Effector CD4-positive, alpha-beta T cell (primary cell): Measurements from ENCODE around the gene IL17RB.

Source experiments
- DNase-seq: peaks from one replicate; pipeline ENCODE4 v3.0.0-alpha.2; 2020

The IL17RB gene

DNA sequence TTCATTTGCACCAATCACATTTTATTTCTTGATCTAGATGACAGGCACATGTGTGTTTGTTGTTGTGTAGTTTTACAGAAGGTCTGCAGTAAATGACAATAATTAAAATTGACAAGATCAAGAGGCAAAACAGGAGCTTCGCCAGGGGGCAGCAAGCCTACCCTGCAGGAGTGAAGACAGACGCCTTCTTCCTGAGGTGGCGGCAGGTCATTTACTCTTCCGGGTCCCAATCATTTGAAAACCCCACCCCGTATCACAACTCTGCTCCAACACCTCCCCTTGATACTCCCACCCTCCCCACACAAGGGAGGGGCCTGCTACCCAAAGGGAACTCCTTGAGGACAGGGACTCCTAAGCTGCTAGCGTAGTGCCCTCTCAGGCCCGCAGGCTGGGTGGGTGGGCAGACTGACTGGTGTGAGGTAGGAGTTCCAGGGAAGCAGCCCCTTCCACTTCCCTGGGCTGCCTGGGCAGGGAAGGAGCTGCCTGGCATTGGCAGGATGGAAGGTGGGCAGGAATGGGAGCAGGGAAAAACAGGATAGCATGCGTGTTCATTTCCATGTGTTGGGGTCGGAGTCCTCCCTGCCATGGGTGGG, 13.2 kb upstream of the IL17RB start:
- DNase-seq = no peak

DNA sequence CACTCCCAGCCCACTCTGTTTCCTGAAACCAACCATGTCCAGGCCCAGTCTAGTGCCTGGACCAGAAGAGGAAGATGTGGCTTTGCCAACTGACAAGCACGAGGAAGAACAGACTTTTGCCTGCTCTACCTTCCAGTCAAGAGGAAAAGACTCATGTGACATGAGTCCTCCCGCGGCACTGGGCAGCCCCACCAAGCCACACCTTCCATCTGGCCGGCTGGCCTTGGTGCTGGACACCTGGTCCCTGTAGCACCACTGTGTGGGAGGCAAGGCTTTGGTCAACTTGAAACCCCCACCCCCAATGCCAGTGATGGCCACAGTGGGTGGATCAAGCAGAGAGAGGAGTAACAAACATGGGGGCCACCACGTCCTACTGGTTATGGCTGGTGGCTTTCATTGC, 12.7 kb upstream of the IL17RB start:
- DNase-seq = no peak

DNA sequence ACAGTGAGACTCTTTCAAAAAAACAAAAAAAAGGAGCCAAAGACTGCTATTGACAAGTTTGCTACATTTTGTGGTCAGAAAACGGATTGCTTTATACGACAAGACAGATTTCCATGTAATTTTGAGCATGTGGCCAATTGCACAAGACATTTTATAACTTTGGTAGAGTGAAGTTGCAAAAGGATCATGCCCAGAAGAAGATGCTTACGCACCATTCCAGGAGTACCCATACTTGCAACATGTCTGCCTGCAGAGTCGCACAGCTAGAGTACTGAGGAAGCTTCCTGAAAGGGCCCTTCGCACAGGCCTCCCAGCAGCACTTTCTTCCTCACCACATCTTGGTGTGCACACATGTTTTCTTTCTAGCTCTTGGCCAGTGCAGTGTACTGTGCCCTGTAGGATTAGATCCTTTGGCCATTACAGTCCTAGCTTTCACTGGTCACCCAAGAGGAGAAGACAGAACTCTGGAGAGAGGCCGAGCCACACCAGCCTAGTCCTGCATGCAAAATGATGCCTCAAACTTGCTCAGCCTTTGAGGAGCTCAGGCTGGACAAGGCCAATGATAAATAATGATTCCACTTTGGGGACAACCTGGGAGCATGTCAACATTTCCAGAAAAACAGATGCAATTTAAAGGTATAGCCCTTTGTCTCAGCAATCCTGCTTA, 11.8 kb upstream of the IL17RB start:
- DNase-seq = no peak

DNA sequence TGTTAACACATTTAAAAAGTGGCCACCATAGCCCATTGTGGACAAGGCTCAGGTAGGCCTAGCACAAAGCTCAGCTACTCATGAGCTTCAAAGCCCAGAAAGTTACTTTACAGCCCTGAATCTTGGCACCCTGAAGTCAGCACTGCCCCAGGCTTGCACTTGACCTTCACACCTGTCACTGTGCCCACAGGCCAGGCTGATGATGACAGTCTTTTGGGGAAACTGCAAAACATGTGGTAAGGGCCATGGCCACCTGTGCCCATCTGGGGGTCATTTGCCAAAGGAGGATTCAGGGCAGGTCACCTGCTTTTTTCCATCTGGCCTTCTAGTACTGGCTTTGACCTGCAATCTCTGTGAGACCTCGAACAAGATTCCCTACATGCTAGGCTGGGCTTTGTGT, 11.1 kb upstream of the IL17RB start:
- DNase-seq = no peak

DNA sequence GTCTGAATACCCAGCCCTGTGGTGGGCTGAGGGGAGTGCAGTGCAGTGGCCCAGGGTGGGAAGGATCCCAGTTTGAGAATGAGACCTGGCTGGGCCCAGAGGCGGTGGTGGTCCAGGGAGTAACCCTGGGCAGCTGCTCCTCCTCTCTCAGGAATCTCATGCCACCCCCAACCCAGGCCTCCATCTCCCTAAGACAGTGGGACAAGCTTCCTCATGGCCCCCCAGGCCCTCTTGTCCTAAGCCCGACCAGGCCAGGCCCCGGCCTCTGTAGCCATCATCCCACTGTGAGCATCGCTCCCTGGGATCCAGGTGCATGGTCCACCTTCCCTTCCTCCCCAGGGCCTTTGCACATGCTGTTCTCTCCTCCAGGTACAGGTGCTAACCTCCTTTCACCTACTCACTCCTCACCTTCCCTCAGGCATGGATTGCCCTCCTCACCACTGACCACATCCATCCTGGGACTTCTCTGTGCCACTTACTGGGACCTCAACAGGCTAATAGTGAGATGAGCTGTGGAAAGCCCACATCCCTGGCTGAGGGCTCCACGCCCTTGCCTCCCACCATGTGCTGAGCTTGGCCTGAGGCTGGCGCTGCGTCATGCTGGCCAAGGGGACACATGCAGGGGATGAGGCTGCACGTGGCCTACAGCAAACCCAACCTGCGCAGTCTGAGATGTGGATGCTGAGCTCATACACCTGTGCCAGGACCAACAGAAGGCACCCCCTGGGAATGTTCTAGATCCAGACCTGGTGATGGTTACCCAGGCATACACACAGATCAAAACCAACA, 10.1 kb upstream of the IL17RB start:
- no peak for DNase-seq

DNA sequence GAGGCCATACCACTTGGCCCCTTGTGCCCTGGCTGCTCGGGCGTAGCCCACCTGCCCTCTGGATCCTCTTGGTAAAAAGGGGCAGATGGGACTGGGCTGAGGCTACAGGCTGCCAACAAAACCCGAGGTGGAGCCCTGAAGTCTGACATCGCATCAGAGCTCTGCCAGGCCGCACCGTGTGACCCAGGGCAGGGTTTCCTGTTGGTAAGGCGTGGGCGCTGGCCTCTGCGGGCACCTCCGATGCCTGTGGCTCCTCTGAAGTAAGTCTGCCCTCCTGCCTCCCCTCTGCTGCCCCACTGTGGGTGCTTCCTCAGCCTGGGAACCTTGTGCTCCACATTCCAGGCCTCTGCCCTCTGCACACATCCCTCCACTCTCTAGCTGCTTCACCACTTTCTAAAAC, 9.0 kb upstream of the IL17RB start:
- DNase-seq = no peak

DNA sequence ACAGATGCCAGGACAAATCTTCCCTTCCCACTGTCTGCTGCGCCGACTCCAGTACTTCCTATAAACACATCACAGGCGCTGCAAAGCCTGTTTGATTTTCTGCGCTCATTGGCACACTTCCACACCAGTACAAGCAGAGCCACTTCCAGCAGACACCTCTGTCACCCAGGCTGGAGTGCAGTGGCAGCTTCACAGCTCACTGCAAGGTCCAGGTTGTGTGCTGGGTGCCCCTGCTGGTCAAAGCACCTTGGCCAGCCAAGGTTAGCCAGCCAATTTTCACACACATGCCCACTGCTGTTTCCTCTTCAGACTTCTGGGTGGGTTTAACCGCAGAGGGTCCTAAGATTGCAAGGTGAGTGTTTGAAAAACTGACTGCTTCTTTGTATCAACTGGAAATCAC, 5.1 kb upstream of the IL17RB start:
- DNase-seq = no peak

DNA sequence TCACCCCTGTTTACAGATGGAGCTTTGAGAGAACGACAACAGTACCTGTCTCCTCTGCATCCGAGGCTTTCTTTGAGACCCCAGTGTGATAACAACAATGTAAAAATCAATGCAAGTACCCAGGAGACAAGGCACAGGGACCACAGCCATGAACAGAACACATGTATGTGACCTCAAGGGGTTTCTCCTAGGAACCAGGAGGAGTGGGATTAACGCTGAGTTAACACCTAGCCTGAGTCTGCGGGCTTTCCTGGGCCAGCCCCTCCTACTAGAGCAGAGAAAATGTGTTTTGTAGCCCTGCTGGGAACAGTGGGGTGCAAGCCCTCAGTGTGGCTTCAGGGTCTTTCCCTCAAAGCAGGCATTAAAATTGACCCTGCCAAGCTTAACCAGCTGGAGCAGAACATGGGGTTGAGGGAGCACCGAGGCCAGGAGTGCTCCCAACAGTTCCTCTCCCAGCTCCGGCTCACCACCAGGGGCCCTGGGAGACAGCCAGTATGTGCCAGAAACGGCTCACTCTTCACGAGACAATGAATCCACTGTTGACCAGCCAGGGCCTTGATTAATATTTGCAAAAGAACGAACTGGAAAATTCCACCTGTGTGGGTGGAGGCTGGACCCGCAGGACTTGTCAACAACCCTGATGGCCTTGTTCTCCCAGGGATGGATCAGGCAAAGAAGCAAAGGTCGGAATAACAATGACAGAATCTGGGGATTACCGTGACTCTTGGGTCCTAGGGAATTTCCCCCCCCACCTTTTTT, 3.8 kb upstream of the IL17RB start:
- no peak for DNase-seq

DNA sequence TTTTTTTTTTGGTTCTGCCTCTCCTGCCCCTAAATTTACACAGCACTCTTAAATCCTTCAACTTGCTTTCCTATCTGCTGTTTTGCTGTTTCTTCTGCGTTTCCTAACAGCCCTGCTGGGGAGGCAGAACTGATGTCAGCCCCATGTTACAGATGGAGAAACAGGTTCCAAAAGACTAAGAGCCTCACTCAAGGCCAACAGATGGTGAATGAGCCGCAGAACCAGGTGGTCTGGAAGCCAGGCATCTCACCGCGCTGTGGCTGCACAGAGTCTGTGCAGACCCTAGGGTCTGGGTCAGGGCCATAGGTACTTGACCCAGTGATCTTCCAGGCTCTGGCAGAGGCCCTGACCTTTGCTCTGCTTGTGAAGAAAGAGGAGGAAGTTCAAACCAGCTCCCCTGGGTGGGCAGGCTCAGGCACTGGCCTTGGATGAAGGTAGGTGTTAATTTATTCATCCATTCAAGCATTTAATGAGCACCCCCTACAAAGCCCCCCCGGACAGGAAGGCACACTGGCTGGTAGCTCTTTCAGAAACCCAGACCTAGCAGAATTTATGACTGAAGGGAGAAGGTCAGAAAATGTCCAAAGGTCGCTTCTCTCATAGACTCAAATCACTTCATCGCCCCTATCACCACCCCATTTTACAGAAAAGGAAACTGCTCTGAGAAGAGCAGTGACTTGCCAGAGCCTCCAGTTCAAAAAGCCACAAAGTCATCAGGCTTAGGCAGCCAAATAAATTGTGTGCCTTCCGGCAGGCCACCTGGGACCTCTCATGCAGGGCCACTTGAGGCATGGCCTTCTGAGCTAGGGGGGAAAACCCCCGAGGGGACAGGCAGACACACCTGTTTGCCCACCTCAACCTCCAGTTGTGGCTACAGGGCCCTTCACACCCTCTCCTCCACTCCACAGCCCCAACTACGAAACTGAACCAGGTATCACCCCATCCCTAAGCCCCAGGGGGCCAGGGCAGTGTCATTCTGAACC, 2.9 kb upstream of the IL17RB start:
- DNase-seq = no peak

DNA sequence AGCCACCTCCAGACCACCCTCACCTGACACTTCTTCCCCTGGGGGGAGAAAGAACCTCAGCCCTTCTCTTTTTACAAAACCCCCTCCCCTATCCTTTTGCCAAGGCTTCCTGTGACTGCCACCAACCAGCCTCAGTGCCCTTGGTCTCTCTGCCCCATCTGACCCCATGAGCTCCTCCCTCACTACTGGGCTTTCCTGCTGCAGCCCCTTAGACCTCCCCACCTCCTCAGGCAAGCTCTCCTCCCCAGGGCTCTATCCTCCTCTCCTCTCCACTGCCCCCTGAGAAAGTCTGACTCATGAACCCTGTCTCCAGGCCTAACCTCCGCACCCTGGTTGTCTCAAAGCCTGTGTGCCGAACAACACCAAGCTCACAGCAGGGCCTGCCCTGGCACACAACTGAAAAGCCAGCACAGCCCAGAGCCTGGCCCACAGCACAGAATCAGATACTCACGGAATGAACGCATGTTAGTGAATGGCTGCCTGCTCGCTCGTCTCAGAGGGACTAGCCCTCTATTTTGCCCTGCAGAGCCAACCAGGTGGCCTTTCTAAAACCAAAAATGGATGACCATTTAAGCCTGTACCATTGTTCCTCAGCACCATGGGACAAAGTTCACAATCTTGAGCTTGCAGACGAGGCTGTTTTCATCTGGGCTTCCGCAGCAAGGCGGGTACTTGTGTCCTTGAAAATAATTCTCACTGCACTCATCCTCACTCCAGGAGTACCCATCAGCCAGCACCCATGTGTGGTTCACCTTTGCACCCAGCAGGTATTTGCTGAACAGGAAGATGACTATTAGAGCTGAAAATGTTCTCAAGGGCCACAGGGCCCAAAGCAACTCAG, 1.9 kb upstream of the IL17RB start:
- DNase-seq = no peak

DNA sequence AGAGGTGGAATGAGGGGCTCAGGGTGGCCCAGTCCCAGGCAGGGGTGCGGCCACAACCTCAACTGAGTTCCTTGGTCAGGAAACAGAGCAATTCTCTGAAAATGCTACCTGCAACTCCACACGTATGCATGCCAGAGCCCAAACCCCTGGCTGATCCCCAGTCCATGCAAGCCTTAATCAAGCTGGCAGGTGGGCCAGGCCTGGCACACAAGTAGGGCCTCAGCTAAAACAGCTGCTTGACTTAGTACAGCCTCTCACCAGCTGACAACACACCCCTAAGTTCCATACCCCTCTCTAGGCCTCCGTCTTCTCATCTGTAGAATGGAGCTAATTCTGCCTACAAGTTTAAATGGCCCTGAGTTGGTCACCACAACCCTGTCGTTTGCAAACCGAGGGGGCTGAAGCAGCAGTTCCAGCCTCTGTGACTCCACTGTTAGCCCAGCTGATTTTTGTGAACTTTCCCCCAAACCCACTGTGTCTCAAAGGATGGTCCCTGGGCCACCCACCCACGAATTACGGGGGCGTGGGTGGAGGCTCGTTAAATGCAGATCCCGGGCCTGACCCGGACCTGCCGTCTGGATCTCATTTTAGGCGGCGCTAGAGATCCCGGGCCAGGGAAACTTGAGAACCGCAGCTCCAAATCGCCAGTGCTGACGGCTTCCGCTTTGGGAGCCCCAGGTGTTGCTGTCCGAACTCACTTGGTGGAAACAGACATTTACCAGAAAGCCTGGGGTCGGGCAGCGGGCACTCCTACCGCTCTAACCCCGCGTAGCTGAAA, 1.1 kb upstream of the IL17RB start:
- no peak for DNase-seq

DNA sequence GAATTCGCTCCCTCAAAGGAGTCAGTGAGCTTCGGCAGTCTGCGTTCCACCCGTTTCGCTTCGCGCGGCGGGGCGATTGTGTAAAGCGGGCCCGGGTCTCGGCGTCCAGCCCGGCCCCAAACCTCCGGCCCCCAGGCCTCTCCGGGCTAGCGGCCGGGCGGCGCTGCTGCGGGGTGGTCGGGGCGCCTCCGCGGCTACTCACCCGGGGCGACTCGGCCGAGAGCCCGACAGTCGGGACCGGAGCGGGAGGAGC, 561 bp upstream of the IL17RB start:
- DNase-seq = no peak

DNA sequence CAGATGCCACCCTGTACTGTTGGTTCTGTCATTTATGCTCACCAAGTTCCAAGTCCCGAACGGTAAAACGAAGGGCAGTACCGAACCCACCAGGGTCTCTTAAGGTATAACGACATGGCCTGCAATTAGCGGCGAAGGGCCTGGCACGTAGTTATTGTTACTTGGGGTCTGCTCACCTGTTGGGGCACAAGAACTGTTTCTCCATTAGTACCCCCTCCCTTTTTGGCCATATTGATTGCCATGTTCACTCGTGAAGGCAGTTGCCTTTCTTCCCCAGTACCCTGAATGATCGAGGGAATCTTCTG, 435 bp downstream of the IL17RB start:
- DNase-seq = no peak

DNA sequence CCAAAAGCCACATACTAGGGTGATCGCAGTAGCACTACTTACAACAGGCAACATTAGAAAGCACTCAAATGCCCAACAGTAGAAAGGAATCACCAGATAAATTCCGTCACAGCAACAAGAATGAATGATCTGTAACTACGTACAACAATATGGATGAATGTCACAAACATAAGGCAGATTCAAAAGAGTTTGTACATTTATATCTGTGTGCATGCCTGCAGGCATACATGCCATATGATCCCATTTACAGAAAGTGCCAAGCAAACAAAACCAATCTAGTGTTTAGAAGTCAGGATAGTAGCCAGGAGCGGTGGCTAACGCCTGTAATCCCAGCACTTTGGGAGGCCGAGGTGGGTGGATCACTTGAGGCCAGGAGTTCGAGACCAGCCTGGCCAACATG, 3.5 kb downstream of the IL17RB start:
- DNase-seq = no peak

DNA sequence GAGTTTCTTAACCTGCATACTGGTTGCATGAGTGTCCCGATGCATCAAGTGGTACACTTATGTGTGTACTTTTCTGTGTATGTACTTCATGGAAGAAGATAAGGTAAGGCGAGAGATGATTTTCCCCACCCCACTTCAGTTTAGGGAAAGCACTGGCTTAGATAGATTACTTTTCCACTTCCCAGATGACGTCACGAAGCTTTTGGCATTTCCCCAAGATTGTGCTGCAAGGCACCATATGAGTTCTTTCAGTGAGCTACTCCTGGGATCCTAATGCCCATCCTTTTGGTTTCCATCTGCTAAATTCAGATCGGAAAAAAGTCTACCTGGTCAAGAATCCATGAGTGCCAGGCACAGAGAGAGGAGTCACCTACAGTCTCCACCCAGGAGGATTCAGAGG, 4.5 kb downstream of the IL17RB start:
- DNase-seq = no peak

DNA sequence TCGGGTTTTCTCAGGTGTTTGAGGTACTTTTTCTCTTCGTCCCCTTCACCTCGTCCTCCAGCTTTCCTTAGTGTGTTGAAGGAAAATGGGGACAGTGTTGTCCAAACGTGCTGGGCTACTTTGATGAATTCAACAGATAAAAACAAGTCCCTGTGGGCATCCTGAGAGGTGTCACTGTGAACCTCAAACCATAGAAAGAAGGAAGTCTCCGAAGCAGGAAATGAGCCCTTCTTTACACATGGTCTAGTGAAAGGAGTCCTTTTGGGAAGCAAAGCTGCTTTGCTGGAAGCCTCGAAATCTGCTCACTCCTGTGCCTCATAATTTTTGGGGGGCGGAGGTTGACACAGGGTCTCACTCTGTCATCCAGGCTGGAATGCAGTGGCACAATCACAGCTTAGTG, 10.6 kb downstream of the IL17RB start:
- no peak for DNase-seq

DNA sequence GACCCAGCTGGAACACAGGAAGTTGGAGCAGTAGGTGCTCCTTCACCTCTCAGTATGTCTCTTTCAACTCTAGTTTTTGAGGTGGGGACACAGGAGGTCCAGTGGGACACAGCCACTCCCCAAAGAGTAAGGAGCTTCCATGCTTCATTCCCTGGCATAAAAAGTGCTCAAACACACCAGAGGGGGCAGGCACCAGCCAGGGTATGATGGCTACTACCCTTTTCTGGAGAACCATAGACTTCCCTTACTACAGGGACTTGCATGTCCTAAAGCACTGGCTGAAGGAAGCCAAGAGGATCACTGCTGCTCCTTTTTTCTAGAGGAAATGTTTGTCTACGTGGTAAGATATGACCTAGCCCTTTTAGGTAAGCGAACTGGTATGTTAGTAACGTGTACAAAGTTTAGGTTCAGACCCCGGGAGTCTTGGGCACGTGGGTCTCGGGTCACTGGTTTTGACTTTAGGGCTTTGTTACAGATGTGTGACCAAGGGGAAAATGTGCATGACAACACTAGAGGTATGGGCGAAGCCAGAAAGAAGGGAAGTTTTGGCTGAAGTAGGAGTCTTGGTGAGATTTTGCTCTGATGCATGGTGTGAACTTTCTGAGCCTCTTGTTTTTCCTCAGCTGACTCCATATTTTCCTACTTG, 11.9 kb downstream of the IL17RB start:
- no peak for DNase-seq

DNA sequence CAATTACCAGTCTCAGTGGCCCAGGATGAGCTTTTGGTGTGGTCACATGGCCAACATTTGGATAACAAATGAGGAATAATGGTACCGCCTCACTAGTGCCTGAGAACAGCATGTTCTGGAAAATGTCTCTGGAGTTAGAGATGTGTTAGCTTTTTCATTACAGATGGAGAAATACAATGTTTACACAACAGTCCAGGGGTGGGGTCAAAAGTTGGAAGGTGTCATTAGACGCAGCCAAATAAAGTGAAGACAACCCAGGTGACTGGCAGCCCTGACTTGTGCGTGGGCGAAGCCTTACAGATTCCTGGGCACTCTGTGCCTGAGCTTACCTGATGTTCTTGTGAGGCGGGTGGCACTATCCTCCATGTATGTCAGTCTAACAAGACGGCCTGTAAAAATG, 12.8 kb downstream of the IL17RB start:
- DNase-seq = no peak

DNA sequence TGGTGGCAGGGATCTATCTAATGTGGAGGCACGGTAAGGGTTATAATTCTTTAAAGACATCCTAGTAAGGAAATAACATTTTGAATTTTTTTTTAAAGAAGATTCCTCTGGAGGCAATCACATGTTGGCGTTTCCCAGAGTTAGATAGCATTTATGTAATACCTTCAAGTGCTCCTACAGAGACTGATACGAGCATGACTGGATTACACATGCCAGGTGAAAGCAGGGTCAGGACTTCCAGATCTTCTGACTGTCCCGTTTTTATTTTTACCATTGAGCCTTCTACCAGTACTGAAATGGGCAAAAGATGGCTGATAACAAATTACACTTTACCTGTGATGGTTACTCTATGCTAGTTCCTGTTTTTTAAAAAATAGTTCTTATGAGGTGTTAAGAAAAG, 13.8 kb downstream of the IL17RB start:
- no peak for DNase-seq

DNA sequence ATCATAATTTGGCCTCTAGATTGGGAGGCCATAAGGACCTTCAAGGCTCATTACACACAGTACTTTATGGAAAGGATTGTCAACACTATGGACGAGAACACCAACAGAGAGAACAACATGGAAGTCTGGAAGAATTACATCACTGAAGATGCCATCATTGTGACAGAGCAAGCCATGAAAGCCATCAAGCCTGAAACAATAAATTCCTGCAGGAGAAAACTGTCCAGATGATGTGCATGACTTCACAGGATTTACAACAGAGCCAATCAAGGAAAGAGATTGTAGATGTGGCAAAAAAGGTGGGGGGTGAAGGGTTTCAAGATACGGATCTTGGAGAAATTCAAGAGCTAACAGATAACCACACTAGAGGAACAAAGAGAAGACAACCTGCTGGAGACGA, 15.9 kb downstream of the IL17RB start:
- DNase-seq = no peak

DNA sequence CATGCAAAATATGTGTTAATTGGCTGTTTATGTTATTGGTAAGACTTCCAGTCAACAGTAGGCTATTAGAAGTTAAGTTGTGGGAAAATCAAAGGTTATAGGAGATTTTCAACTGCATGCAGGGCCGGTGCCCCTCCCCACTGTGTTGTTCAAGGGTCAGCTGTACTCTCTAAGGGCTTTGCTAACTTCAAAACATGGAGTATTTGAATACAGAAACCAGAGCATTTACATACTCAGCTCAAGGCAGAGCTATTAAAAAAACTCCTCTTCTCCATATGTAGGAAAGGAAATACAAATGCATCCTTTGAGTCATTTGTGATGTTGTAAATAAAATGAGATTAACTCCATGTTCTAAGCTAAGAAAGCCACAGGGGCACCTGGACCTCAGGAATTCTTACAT, 16.8 kb downstream of the IL17RB start:
- no peak for DNase-seq
